Cardiac muscle cell (in vitro differentiated cells and primary cell): ENCODE data around the gene ASIC5. TPM values are rescaled to one million over a fixed set of nuclear protein-coding genes. Genes with fewer than 3 reads are reported as not detected.

Experiments used
- DNase-seq, 2 donors: peaks; one replicate each; pipeline versions ENCODE4 v3.0.0 to v3.0.0-alpha.2; 2010 to 2017; ENCODE audit warnings: low read depth in 1 of 2, low spot score in 1 of 2
- H3K27ac ChIP-seq: fragments of 200-600 bp; sonication (generic); 2 replicates; pipeline ENCODE4 v1.5.1; 2016
- H3K27me3 ChIP-seq: fragments of 200-600 bp; sonication (generic); 2 replicates; pipeline ENCODE4 v1.6.0; 2016; ENCODE audit warnings: control low read depth
- H3K36me3 ChIP-seq: fragments of 200-600 bp; sonication (generic); 2 replicates; pipeline ENCODE4 v1.5.1; 2016; ENCODE audit warnings: control low read depth
- H3K4me1 ChIP-seq: fragments of 200-600 bp; sonication (generic); 2 replicates; pipeline ENCODE4 v1.8.1; 2017; ENCODE audit warnings: low read depth, mild to moderate bottlenecking, mixed run types
- H3K4me3 ChIP-seq: fragments of 200-600 bp; sonication (generic); 2 replicates; pipeline ENCODE4 v1.5.1; 2016; ENCODE audit warnings: mild to moderate bottlenecking
- H3K9me3 ChIP-seq: fragments of 200-600 bp; sonication (generic); 2 replicates; pipeline ENCODE4 v1.5.1; 2017; ENCODE audit warnings: low read depth, mild to moderate bottlenecking, control low read depth
- polyA plus RNA-seq: library from polyadenylated mRNA; unstranded; fragments of >200 nt; fragmentation: Nextera tagmentation; extraction: Ambion mirVana; gene quantifications from 2 replicates; pipeline ENCODE4 v1.2.1, GENCODE V29; 2016
- total RNA-seq: library from RNA; depleted of rRNA; stranded (reverse); fragments of >200 nt; gene quantifications from 2 replicates; pipeline ENCODE4 v1.2.3, GENCODE V29; 2016
- TF ChIP-seq, protein P1 (sequence below): IDR thresholded peaks from 2 replicates; pipeline ENCODE4 v1.5.1; 2012; ENCODE audit warnings: low read depth, mild to moderate bottlenecking, low read length

The ASIC5 gene, protein sequence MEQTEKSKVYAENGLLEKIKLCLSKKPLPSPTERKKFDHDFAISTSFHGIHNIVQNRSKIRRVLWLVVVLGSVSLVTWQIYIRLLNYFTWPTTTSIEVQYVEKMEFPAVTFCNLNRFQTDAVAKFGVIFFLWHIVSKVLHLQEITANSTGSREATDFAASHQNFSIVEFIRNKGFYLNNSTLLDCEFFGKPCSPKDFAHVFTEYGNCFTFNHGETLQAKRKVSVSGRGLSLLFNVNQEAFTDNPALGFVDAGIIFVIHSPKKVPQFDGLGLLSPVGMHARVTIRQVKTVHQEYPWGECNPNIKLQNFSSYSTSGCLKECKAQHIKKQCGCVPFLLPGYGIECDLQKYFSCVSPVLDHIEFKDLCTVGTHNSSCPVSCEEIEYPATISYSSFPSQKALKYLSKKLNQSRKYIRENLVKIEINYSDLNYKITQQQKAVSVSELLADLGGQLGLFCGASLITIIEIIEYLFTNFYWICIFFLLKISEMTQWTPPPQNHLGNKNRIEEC
- total RNA-seq (not detected in 2 replicates), polyA plus RNA-seq (not detected in 2 replicates)

- TF ChIP-seq, protein P1, sequence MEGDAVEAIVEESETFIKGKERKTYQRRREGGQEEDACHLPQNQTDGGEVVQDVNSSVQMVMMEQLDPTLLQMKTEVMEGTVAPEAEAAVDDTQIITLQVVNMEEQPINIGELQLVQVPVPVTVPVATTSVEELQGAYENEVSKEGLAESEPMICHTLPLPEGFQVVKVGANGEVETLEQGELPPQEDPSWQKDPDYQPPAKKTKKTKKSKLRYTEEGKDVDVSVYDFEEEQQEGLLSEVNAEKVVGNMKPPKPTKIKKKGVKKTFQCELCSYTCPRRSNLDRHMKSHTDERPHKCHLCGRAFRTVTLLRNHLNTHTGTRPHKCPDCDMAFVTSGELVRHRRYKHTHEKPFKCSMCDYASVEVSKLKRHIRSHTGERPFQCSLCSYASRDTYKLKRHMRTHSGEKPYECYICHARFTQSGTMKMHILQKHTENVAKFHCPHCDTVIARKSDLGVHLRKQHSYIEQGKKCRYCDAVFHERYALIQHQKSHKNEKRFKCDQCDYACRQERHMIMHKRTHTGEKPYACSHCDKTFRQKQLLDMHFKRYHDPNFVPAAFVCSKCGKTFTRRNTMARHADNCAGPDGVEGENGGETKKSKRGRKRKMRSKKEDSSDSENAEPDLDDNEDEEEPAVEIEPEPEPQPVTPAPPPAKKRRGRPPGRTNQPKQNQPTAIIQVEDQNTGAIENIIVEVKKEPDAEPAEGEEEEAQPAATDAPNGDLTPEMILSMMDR, result no peak
- no peaks in the 10 kb centered on the region for H3K27me3 ChIP-seq
- no peak within 1 kb of the TSS for H3K27ac ChIP-seq
- no peaks in the 10 kb centered on the region for H3K4me1 ChIP-seq
- no peaks in the 10 kb centered on the region for H3K36me3 ChIP-seq
- peaks cover 2% of the 10 kb centered on the region for H3K9me3 ChIP-seq
- DNase-seq, result no peak
- H3K4me3 ChIP-seq, result no peak within 1 kb of the TSS
Observed at GRCh38 chr4:155866177-155866576, at the start of gene ASIC5. ASIC5 (minus strand) TSS chr4:155866277; CDS start chr4:155866226, 51 bp downstream.

DNA sequence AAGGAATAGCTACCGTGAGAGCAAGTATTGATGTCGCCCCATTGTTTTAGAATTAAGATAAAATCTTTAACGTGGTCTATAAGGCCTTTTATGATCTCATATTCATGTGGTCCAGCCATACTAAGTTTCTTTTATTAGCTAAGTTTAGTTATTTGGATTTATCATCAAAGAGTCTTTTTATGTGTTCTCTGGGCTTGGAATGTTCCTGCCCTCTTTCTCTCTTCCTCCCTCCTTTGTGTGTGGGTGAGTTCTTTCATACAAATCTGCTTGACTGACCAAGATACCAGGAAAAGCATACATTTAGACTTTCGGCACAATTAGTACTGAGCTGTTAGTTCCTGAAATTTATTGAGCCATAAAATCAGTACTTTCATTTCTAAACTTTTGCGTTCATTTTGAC, 48.7 kb upstream of the ASIC5 start:
- no peak overlapping the region for H3K27ac ChIP-seq
- TF ChIP-seq, protein P1, result no peak
- peaks cover 18% of the 10 kb centered on the region for H3K4me1 ChIP-seq
- no peaks in the 10 kb centered on the region for H3K9me3 ChIP-seq
- no peaks in the 10 kb centered on the region for H3K36me3 ChIP-seq
- no peaks in the 10 kb centered on the region for H3K27me3 ChIP-seq
- DNase-seq, result peak in 1 of 2 donors; percentile 8
- H3K4me3 ChIP-seq, result no peak overlapping the region

- H3K27ac ChIP-seq, result no peak overlapping the region
- DNase-seq, result peak; percentile 8 to 38
- peaks cover 18% of the 10 kb centered on the region for H3K4me1 ChIP-seq
- TF ChIP-seq, protein P1, result no peak
- no peaks in the 10 kb centered on the region for H3K27me3 ChIP-seq
- H3K9me3 ChIP-seq, result no peaks in the 10 kb centered on the region
- no peaks in the 10 kb centered on the region for H3K36me3 ChIP-seq
- H3K4me3 ChIP-seq, result no peak overlapping the region
Observed at GRCh38 chr4:155911905-155912304, 45.8 kb upstream of the ASIC5 start.

DNA sequence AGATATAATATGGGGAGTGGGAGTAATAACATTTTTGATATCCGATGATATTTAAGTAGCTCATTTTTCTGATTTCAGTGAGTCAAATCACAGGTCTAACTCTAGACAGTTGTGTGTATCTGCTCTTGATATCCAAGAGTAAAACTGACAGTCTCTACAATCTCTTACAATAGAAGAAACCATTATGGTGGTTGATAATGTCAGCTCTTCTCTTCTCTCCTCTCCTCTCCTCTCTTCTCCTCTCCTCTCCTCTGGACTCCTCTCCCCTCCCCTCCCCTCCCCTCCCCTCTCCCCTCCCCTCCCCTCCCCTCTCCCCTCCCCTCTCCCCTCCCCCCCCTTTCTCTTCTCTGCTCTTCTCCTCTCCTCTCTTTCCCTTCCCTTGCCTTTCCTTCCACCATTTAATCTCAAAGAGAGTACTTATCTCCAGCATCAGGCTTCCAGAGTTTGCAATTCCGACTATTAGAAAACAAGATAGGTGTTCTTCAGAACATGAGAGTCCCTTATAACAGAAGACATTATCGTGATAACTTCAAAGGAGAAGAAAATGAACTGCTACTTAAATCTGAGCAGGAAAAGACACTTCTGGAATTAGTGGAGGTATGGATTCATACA, 43.6 kb upstream of the ASIC5 start:
- no peaks in the 10 kb centered on the region for H3K36me3 ChIP-seq
- H3K4me1 ChIP-seq, result peaks cover 18% of the 10 kb centered on the region
- H3K27ac ChIP-seq, result no peak overlapping the region
- H3K9me3 ChIP-seq, result no peaks in the 10 kb centered on the region
- DNase-seq, result no peak
- TF ChIP-seq, protein P1, result no peak
- H3K4me3 ChIP-seq, result no peak overlapping the region
- H3K27me3 ChIP-seq, result no peaks in the 10 kb centered on the region

DNA sequence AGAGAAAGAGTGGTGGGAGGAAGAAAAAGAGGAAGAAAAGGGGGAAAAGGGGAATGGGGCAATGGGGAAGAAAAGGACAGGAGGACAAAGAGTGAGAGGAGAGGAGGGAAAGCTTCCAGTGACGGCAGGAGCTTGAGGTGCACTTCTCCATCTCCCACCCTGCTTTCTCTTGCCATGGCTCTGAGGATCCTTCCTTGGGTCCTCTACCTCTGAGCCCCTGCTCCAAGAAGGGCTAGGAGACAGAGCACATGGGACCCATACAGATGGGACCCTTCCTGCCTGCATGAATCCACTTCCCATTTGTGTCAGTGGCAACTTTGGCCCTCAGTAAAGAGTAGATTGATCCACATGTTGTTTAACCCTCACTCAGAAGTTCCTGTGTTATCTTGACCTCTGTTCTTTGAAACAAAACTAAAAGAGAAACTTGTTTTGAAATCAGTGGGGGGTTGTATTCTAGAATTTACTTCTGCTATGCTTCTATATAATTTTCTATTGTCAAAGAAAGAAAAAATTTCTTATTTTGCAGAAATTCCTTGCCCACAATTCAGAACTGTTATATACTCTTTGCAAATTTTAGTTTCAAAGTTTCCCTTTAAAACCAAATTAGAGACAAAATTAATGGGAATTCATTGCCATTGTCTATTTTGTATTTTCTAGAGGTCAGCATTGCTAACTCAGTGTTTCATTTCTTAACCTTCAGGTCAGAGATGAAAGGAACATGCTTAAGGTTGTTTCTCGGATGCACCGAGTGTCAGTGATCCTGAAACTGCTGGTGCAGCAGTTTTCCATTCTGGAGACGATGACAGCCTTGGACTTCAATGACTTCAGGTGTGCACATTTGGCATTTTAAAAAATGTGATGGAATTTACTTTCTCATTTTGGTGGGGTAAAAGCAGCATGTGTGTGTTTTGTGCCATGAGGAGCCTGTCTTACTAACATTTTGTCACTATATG, 42.4 kb upstream of the ASIC5 start:
- H3K4me1 ChIP-seq, result peaks cover 27% of the 10 kb centered on the region
- no peak overlapping the region for H3K27ac ChIP-seq
- H3K9me3 ChIP-seq, result no peaks in the 10 kb centered on the region
- TF ChIP-seq, protein P1, result no peak
- no peaks in the 10 kb centered on the region for H3K27me3 ChIP-seq
- DNase-seq, result no peak
- no peak overlapping the region for H3K4me3 ChIP-seq
- H3K36me3 ChIP-seq, result no peaks in the 10 kb centered on the region
